Stomach (tissue), 9 donors: ENCODE results near the gene ARID1B. TPM values are rescaled to one million over a fixed set of nuclear protein-coding genes. Genes with fewer than 3 reads are reported as not detected.

Experiments used
- DNase-seq, 2 donors: peaks; one replicate each; pipeline versions ENCODE4 v3.0.0 to v3.0.0-alpha.2; 2013 to 2019
- H3K27ac ChIP-seq, 5 donors: fragments of 200-600 bp in 4 of 5; sonication (generic) in 4 of 5; one replicate each; pipeline ENCODE4 v1.5.1; 2013 to 2019; ENCODE audit warnings: mild to moderate bottlenecking in 1 of 5, moderate library complexity in 1 of 5
- H3K27me3 ChIP-seq, 3 donors: fragments of 200-600 bp; sonication (generic); one replicate each; pipeline ENCODE4 v1.5.1; 2017 to 2019; ENCODE audit warnings: mixed run types in 1 of 3
- H3K36me3 ChIP-seq, 4 donors: fragments of 200-600 bp; sonication (generic); 1 replicate in 3 of 4; 2 replicates in 1 of 4; pipeline ENCODE4 v1.5.1; 2016 to 2019
- H3K4me1 ChIP-seq, 4 donors: fragments of 200-600 bp; sonication (generic); one replicate each; pipeline ENCODE4 v1.5.1; 2016 to 2019
- H3K4me3 ChIP-seq, 4 donors: fragments of 200-600 bp; sonication (generic) in 3 of 4; one replicate each; pipeline ENCODE4 v1.5.1; 2016 to 2019; ENCODE audit warnings: mild to moderate bottlenecking in 1 of 4
- H3K9me3 ChIP-seq, 4 donors: fragments of 200-600 bp; sonication (generic); one replicate each; pipeline ENCODE4 v1.5.1; 2016 to 2019
- CTCF ChIP-seq, 7 experiments: fragments of 450-650 bp in 4 of 7; fragments of 200-600 bp in 3 of 7; sonication (generic) in 3 of 7; IDR thresholded peaks; one replicate each; pipeline ENCODE4 v1.5.1; 2016 to 2019; ENCODE audit warnings: antibody characterized with exemption in 7 of 7, control low read depth in 2 of 7, mild to moderate bottlenecking in 1 of 7
- EP300 ChIP-seq: sonication (generic); formaldehyde crosslinking; IDR thresholded peaks from one replicate; pipeline ENCODE4 v1.6.1; 2017; ENCODE audit warnings: antibody characterized with exemption
- POLR2A ChIP-seq, 4 donors: fragments of 450-650 bp; IDR thresholded peaks; one replicate each; pipeline ENCODE4 v1.6.1; 2016; ENCODE audit warnings: antibody characterized with exemption in 4 of 4, control low read depth in 2 of 4, mild to moderate bottlenecking in 1 of 4, moderate library complexity in 1 of 4
- POLR2AphosphoS5 ChIP-seq, 3 donors: sonication (generic); formaldehyde crosslinking; IDR thresholded peaks; one replicate each; pipeline ENCODE4 v1.6.1; 2016; ENCODE audit warnings: antibody characterized with exemption in 3 of 3
- WGBS, 5 donors: extraction: QIAGEN DNeasy Blood & Tissue Kit in 3 of 5; methylation state at CpG; one replicate each; pipeline versions ENCODE4 v1.1.5 to v1.1.7; 2013 to 2018; 5-methylcytosine and 5-hydroxymethylcytosine counted together
- intact Hi-C: fragments of 100-400 bp; cut with DNase I; formaldehyde crosslinking; loops from one replicate; pipeline ENCODE4 v1.15.1; 2023; ENCODE audit warnings: low total_unique reads
- polyA plus RNA-seq, 3 donors: library from polyadenylated mRNA; stranded (reverse); fragments of 200-250 nt; gene quantifications; one replicate each; pipeline ENCODE4 v1.2.3, GENCODE V29; 2013
- total RNA-seq, 5 donors: library from RNA; depleted of rRNA; stranded (reverse); fragments of >200 nt; gene quantifications; one replicate each; pipeline versions ENCODE4 v1.1.0 to v1.2.3, GENCODE V29; 2014 to 2016
- donor health status: healthy with polysubstance abuse.
- donor health status: Bipolar disorder and iron deficiency.
- donor health status: healthy.

The ARID1B gene
- total and polyA plus RNA-seq, 8 donors, result 8.8 to 183 (median 48.3) TPM

- H3K4me1 ChIP-seq, result peaks cover 0 to 59% (median 34%) of the 10 kb centered on the region in 4 donors
- no peaks in the 10 kb centered on the region for H3K9me3 ChIP-seq
- TF ChIP-seq EP300, result no peak
- no peak for TF ChIP-seq POLR2A (IDR thresholded peaks at IDR 0.05)
- no peak for TF ChIP-seq POLR2AphosphoS5 (IDR thresholded peaks at IDR 0.05)
- no peak for TF ChIP-seq CTCF (IDR thresholded peaks at IDR 0.05)
- H3K36me3 ChIP-seq, result peaks cover 0 to 25% (median 18%) of the 10 kb centered on the region in 4 donors
- peak overlapping the region in 1 of 5 donors; percentile 1 for H3K27ac ChIP-seq
- no peak for DNase-seq
- no peak overlapping the region for H3K4me3 ChIP-seq
- H3K27me3 ChIP-seq, result no peaks in the 10 kb centered on the region
- 3 to 24% (median 18%) methylated on average over 1 of the region's 1 CpG for WGBS, 5 donors
- intact Hi-C loops, result no loop called here
Measured at GRCh38 chr6:156833755-156834154, 56.6 kb downstream of the ARID1B start.

- WGBS, 5 donors, result 82 to 94% (median 87%) methylated on average over 2 of the region's 2 CpGs
- no peak for TF ChIP-seq CTCF (IDR thresholded peaks at IDR 0.05)
- TF ChIP-seq POLR2A (IDR thresholded peaks at IDR 0.05), result no peak
- TF ChIP-seq EP300, result no peak
- TF ChIP-seq POLR2AphosphoS5 (IDR thresholded peaks at IDR 0.05), result no peak
- no peak for DNase-seq
- Histone ChIP-seq H3K4me3 (no peak overlapping the region), H3K9me3 (no peaks in the 10 kb centered on the region), H3K4me1 (peaks cover 18 to 69% (median 48%) of the 10 kb centered on the region in 4 donors), H3K27ac (no peak overlapping the region), H3K27me3 (no peaks in the 10 kb centered on the region), H3K36me3 (peaks cover 0 to 11% (median 4%) of the 10 kb centered on the region in 4 donors)
- intact Hi-C loops, result no loop called here
Measured at GRCh38 chr6:156839129-156839528, 62.0 kb downstream of the ARID1B start.

- TF ChIP-seq CTCF (IDR thresholded peaks at IDR 0.05) (no peak), EP300 (no peak), POLR2A (IDR thresholded peaks at IDR 0.05) (no peak), POLR2AphosphoS5 (IDR thresholded peaks at IDR 0.05) (peak in 1 of 3 donors; percentile 7)
- Histone ChIP-seq H3K4me1 (peaks cover 17 to 69% (median 50%) of the 10 kb centered on the region in 4 donors), H3K9me3 (no peaks in the 10 kb centered on the region), H3K4me3 (no peak overlapping the region), H3K36me3 (peaks cover 0 to 11% (median 4%) of the 10 kb centered on the region in 4 donors), H3K27me3 (no peaks in the 10 kb centered on the region), H3K27ac (peak overlapping the region in 1 of 5 donors; percentile 31)
- peak in 1 of 2 donors; percentile 49 for DNase-seq
- 31 to 65% (median 42%) methylated on average over 9 of the region's 9 CpGs for WGBS, 5 donors
- intact Hi-C loops, result no loop called here
Measured at GRCh38 chr6:156839591-156840001, 62.4 kb downstream of the ARID1B start.

- DNase-seq, result no peak
- intact Hi-C loops, result no loop called here
- H3K9me3 ChIP-seq, result no peaks in the 10 kb centered on the region
- whole genome bisulfite sequencing, 5 donors, result 30 to 56% (median 37%) methylated on average over 8 of the region's 8 CpGs
- peaks cover 17 to 73% (median 53%) of the 10 kb centered on the region in 4 donors for H3K4me1 ChIP-seq
- TF ChIP-seq POLR2A (IDR thresholded peaks at IDR 0.05) (no peak), EP300 (no peak), POLR2AphosphoS5 (IDR thresholded peaks at IDR 0.05) (no peak), CTCF (IDR thresholded peaks at IDR 0.05) (no peak)
- H3K27ac ChIP-seq, result peak overlapping the region in 2 of 5 donors; percentile 30 to 31
- peaks cover 0 to 11% (median 4%) of the 10 kb centered on the region in 4 donors for H3K36me3 ChIP-seq
- no peak overlapping the region for H3K4me3 ChIP-seq
- no peaks in the 10 kb centered on the region for H3K27me3 ChIP-seq
Measured at GRCh38 chr6:156840136-156840535, 63.0 kb downstream of the ARID1B start.
